ENCODE measurements around the gene ZBTB44.
"Not testable (repeated sequence)": the region's sequence is repeated elsewhere in the genome, so short reads cannot be mapped to it uniquely, and the experiment has no call there.

ZBTB44 gene

DNA sequence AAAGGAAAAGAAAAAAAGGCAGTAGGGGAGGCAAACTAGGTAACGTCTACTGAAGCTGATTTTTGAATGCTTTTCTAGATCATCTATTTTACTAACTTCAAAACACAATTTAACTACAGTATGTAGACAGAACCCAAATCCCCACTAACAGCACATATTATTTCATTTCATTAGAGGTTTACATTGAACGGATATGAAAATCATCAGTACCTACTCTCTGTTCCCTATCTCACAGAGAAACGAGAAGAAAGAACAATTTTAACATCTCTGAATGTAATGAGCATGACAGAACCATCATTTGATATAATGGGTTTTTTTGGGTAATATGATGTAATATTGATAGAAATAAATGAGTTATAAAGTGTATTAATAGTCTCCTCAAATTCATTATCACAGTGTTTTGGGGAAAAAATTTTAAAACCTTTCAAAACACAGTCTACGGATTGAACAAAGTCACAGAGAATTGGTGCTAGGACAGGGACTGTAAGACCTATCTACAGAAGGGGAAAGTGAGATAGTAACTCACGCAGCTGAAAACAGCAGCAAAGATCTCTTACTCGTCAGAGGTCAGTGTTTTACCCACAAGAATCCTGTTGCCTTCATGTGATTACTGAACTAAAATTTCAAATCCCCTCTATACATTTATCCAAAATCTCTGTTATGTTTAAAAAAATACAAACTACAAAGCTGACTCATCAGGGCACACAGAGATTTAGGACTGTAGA lies 77.3 kb downstream of the ZBTB44 start:
- Histone ChIP-seq H3K27me3 (ENCODE audit: control insufficient read depth in 2 of 2, insufficient read depth in 2 of 2, low read length in 2 of 2) (no peaks in the 10 kb centered on the region), H3K4me3 (ENCODE audit: low read length in 2 of 2) (no peak overlapping the region), H3K4me1 (ENCODE audit: control insufficient read depth in 2 of 2, insufficient read depth in 2 of 2, low read length in 2 of 2) (no peaks in the 10 kb centered on the region), H3K9me3 (ENCODE audit: control insufficient read depth in 2 of 2, low read length in 2 of 2) (no peaks in the 10 kb centered on the region), H3K27ac (ENCODE audit: low read depth in 2 of 2, low read length in 2 of 2) (no peak overlapping the region), H3K9ac (ENCODE audit: low read depth in 1 of 2, low read length in 2 of 2) (no peak overlapping the region), H3K36me3 (ENCODE audit: control insufficient read depth in 2 of 2, insufficient read depth in 2 of 2, low read length in 2 of 2) (peaks cover 8 to 12% of the 10 kb centered on the region in 2 donors)

- peaks cover 8 to 12% of the 10 kb centered on the region in 2 donors for H3K36me3 ChIP-seq (ENCODE audit: control insufficient read depth in 2 of 2, insufficient read depth in 2 of 2, low read length in 2 of 2)
- H3K4me3 ChIP-seq (ENCODE audit: low read length in 2 of 2) = no peak overlapping the region
- H3K9ac ChIP-seq (ENCODE audit: low read depth in 1 of 2, low read length in 2 of 2) = no peak overlapping the region
- H3K27me3 ChIP-seq (ENCODE audit: control insufficient read depth in 2 of 2, insufficient read depth in 2 of 2, low read length in 2 of 2) = no peaks in the 10 kb centered on the region
- H3K27ac ChIP-seq (ENCODE audit: low read depth in 2 of 2, low read length in 2 of 2) = no peak overlapping the region
- no peaks in the 10 kb centered on the region for H3K9me3 ChIP-seq (ENCODE audit: control insufficient read depth in 2 of 2, low read length in 2 of 2)
- no peaks in the 10 kb centered on the region for H3K4me1 ChIP-seq (ENCODE audit: control insufficient read depth in 2 of 2, insufficient read depth in 2 of 2, low read length in 2 of 2)
These were observed 80.4 kb downstream of the ZBTB44 start for GRCh38 chr11:130234315-130234714.

GRCh38 chr11:130233888-130234287 lies 80.8 kb downstream of the ZBTB44 start:
- not testable (repeated sequence) for H3K4me3 ChIP-seq (ENCODE audit: low read length in 2 of 2); H3K4me1 ChIP-seq (ENCODE audit: control insufficient read depth in 2 of 2, insufficient read depth in 2 of 2, low read length in 2 of 2); H3K27ac ChIP-seq (ENCODE audit: low read depth in 2 of 2, low read length in 2 of 2); H3K9me3 ChIP-seq (ENCODE audit: control insufficient read depth in 2 of 2, low read length in 2 of 2); H3K36me3 ChIP-seq (ENCODE audit: control insufficient read depth in 2 of 2, insufficient read depth in 2 of 2, low read length in 2 of 2); H3K27me3 ChIP-seq (ENCODE audit: control insufficient read depth in 2 of 2, insufficient read depth in 2 of 2, low read length in 2 of 2); H3K9ac ChIP-seq (ENCODE audit: low read depth in 1 of 2, low read length in 2 of 2)

DNA sequence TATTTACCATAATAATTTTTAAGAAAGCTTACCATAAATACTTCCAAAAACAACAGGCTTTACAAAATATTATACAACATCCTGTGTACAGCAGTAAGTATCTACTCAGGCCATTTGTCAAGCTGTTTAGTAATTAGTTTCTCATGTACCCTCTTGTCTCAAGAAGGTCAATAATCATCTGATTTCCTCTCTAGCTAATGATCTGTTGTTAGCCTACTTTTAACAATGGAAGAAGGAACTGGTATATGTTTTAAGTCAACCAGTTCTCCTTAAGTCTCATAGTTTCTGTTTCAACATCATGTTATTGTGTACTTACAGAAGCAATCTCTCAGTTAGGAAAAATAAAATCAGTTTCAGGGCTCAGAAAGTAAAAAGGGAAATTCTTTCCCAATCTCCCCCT lies 81.2 kb downstream of the ZBTB44 start:
- H3K27me3 ChIP-seq (ENCODE audit: control insufficient read depth in 2 of 2, insufficient read depth in 2 of 2, low read length in 2 of 2); H3K9ac ChIP-seq (ENCODE audit: low read depth in 1 of 2, low read length in 2 of 2); H3K27ac ChIP-seq (ENCODE audit: low read depth in 2 of 2, low read length in 2 of 2); H3K9me3 ChIP-seq (ENCODE audit: control insufficient read depth in 2 of 2, low read length in 2 of 2); H3K36me3 ChIP-seq (ENCODE audit: control insufficient read depth in 2 of 2, insufficient read depth in 2 of 2, low read length in 2 of 2); H3K4me1 ChIP-seq (ENCODE audit: control insufficient read depth in 2 of 2, insufficient read depth in 2 of 2, low read length in 2 of 2); H3K4me3 ChIP-seq (ENCODE audit: low read length in 2 of 2): not testable (repeated sequence)

DNA sequence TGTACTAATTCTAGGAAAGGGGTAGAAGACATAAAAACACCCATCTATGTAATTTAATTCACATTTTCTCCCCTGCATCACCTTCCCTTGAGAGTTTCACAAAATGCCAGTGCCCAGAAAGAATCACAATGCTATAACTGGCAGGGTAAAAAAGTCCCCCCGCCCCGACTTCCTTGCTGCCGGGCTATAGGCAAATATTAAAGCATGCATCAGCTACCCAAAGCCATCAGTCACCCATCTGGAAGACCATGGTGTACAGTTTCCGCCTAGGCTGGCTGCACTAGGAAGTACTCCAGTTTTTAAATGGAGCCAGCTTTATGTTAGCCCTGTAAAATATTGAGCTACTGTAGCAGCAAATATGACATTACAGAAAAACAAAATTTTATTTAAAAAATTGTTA lies 87.3 kb downstream of the ZBTB44 start:
- Histone ChIP-seq H3K27me3 (ENCODE audit: control insufficient read depth in 2 of 2, insufficient read depth in 2 of 2, low read length in 2 of 2) (no peaks in the 10 kb centered on the region), H3K9ac (ENCODE audit: low read depth in 1 of 2, low read length in 2 of 2) (no peak overlapping the region), H3K4me3 (ENCODE audit: low read length in 2 of 2) (no peak overlapping the region), H3K4me1 (ENCODE audit: control insufficient read depth in 2 of 2, insufficient read depth in 2 of 2, low read length in 2 of 2) (no peaks in the 10 kb centered on the region), H3K36me3 (ENCODE audit: control insufficient read depth in 2 of 2, insufficient read depth in 2 of 2, low read length in 2 of 2) (peaks cover 0 to under 1% of the 10 kb centered on the region in 2 donors), H3K9me3 (ENCODE audit: control insufficient read depth in 2 of 2, low read length in 2 of 2) (no peaks in the 10 kb centered on the region), H3K27ac (ENCODE audit: low read depth in 2 of 2, low read length in 2 of 2) (no peak overlapping the region)

DNA sequence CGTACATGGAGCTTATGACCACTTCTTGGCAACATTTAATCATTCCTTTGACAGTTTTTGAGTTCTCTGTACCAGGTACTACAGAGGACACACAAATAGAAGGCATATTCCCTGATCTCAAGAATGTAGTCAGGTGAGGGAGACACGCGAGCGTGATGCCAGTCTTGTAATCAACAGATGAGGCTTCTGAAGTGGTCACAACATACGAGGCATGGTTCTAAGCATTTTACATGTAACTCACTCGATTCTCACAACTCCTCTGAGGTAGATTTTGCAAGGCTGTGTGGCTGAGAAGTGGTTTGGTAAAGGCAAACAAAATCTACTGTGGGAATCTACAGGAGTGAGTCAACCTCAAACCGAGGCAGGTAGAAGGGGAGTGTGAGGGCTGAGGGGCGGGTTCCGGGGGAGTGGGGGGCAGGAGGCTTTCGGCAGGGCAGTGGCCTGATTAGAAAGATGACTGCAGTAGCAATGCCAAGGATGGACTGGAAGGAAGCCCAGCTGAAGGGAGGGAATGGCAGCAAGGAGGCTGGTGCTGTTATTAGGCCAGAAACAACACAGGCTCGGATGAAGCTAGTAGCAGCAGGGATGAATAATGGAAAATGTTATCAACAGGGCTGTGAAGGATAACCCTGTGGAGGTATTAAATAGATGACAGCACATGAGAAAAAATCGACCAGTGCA lies 91.3 kb downstream of the ZBTB44 start:
- H3K36me3 ChIP-seq (ENCODE audit: control insufficient read depth in 2 of 2, insufficient read depth in 2 of 2, low read length in 2 of 2) = no peaks in the 10 kb centered on the region
- H3K27ac ChIP-seq (ENCODE audit: low read depth in 2 of 2, low read length in 2 of 2) = no peak overlapping the region
- no peaks in the 10 kb centered on the region for H3K27me3 ChIP-seq (ENCODE audit: control insufficient read depth in 2 of 2, insufficient read depth in 2 of 2, low read length in 2 of 2)
- H3K4me3 ChIP-seq (ENCODE audit: low read length in 2 of 2) = no peak overlapping the region
- no peaks in the 10 kb centered on the region for H3K9me3 ChIP-seq (ENCODE audit: control insufficient read depth in 2 of 2, low read length in 2 of 2)
- no peak overlapping the region for H3K9ac ChIP-seq (ENCODE audit: low read depth in 1 of 2, low read length in 2 of 2)
- no peaks in the 10 kb centered on the region for H3K4me1 ChIP-seq (ENCODE audit: control insufficient read depth in 2 of 2, insufficient read depth in 2 of 2, low read length in 2 of 2)

DNA sequence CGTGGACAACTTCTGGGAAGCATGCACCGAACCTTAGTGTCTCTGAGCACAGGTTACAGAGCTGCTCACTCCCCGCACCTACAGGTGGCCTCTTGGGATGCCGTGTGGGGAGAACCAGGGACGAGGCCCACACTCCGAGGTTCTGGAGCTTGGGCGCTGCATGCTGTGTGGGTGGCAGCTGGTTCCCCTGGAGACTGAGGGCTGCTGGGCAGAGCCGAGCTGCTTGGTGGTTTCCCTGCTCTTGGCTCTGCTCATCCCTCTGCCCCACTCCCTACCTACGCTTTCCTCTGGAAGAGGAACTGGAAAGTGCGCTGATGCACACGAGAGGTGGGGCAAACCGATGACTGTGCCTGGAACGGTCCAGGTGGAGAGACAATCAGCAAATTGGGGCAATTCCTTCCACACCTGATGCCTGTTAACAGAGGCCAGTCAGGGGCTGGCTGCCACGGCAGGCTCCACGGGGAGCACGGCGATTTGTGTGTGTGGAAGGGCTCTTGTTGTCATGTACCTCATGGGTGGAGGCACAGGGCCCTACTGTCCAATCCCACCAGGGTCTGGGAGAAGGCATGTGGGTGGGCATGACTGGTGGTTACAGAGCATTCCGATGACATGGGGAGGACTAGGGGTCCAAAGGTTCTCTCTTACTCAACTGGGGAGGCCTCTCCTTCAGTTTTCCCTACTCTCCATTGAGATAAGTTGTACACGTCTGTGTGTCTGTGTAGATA lies 94.2 kb downstream of the ZBTB44 start:
- no peaks in the 10 kb centered on the region for H3K4me1 ChIP-seq (ENCODE audit: control insufficient read depth in 2 of 2, insufficient read depth in 2 of 2, low read length in 2 of 2)
- H3K27ac ChIP-seq (ENCODE audit: low read depth in 2 of 2, low read length in 2 of 2) = no peak overlapping the region
- H3K9me3 ChIP-seq (ENCODE audit: control insufficient read depth in 2 of 2, low read length in 2 of 2) = no peaks in the 10 kb centered on the region
- H3K36me3 ChIP-seq (ENCODE audit: control insufficient read depth in 2 of 2, insufficient read depth in 2 of 2, low read length in 2 of 2) = no peaks in the 10 kb centered on the region
- no peak overlapping the region for H3K9ac ChIP-seq (ENCODE audit: low read depth in 1 of 2, low read length in 2 of 2)
- H3K4me3 ChIP-seq (ENCODE audit: low read length in 2 of 2) = no peak overlapping the region
- no peaks in the 10 kb centered on the region for H3K27me3 ChIP-seq (ENCODE audit: control insufficient read depth in 2 of 2, insufficient read depth in 2 of 2, low read length in 2 of 2)

DNA sequence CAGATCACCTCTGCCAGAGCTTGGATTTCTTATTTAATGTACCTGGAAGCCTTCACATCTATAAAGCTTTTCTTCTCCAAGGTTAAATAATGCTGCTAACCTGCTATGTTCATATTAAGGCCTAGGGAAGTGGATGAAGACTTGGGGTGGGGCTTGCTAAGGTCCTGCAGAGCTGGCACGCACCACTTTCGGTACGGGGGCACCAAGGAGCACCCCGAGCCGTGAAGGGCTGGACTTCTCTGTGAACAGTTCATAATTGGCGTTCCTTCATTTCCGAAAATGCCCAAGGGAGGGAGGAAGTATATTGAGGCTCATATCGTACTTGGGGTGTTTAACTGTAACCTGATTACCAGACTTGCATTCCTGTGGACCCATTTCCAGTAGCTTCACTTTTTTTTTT lies 95.6 kb downstream of the ZBTB44 start:
- H3K9ac ChIP-seq (ENCODE audit: low read depth in 1 of 2, low read length in 2 of 2) = no peak overlapping the region
- H3K27me3 ChIP-seq (ENCODE audit: control insufficient read depth in 2 of 2, insufficient read depth in 2 of 2, low read length in 2 of 2) = no peaks in the 10 kb centered on the region
- peaks cover 0 to 4% of the 10 kb centered on the region in 2 donors for H3K36me3 ChIP-seq (ENCODE audit: control insufficient read depth in 2 of 2, insufficient read depth in 2 of 2, low read length in 2 of 2)
- H3K9me3 ChIP-seq (ENCODE audit: control insufficient read depth in 2 of 2, low read length in 2 of 2) = no peaks in the 10 kb centered on the region
- no peaks in the 10 kb centered on the region for H3K4me1 ChIP-seq (ENCODE audit: control insufficient read depth in 2 of 2, insufficient read depth in 2 of 2, low read length in 2 of 2)
- no peak overlapping the region for H3K4me3 ChIP-seq (ENCODE audit: low read length in 2 of 2)
- H3K27ac ChIP-seq (ENCODE audit: low read depth in 2 of 2, low read length in 2 of 2) = no peak overlapping the region

DNA sequence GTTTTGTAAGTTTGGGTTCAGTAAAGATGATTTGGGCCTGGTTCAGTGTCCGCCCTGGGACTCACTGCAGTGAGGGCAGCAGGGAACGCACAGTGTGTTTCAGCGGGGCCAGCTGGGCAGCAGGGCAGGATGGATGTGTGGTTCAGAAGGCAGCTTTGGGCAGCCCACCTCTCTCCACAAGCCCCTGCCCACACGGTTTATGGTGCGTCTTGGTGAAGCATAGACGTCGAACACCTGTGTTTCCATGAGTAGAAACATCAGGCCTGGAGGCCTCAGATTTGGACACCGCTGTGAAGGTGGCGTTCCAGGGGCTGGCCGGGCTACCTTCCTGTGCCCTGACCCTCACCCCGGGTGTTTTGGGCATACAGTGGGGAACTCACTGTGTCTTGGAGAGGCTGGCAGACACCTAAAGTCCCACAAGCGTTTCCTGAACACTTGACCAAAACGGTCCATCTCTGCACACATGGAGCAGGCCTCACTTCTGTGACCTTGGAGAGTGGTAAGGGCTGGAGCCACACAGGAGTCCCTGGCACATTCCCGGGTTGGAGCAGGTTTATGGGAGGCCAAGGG lies 96.1 kb downstream of the ZBTB44 start:
- Histone ChIP-seq H3K9me3 (ENCODE audit: control insufficient read depth in 2 of 2, low read length in 2 of 2) (no peaks in the 10 kb centered on the region), H3K36me3 (ENCODE audit: control insufficient read depth in 2 of 2, insufficient read depth in 2 of 2, low read length in 2 of 2) (peaks cover 5 to 9% of the 10 kb centered on the region in 2 donors), H3K4me3 (ENCODE audit: low read length in 2 of 2) (no peak overlapping the region), H3K9ac (ENCODE audit: low read depth in 1 of 2, low read length in 2 of 2) (no peak overlapping the region), H3K27me3 (ENCODE audit: control insufficient read depth in 2 of 2, insufficient read depth in 2 of 2, low read length in 2 of 2) (no peaks in the 10 kb centered on the region), H3K27ac (ENCODE audit: low read depth in 2 of 2, low read length in 2 of 2) (no peak overlapping the region), H3K4me1 (ENCODE audit: control insufficient read depth in 2 of 2, insufficient read depth in 2 of 2, low read length in 2 of 2) (no peaks in the 10 kb centered on the region)

All from mucosa of rectum (tissue), 2 donors.